ENCODE results near the gene ATF6. TPM values are rescaled to one million over a fixed set of nuclear protein-coding genes. Genes with fewer than 3 reads are reported as not detected.

ATF6 gene
- total and polyA plus RNA-seq, 2 of the 8 experiments (the other 6 are each of a cell fraction or from before 2014, with no cell fraction given), result 4.6 to 10.0 TPM

DNA sequence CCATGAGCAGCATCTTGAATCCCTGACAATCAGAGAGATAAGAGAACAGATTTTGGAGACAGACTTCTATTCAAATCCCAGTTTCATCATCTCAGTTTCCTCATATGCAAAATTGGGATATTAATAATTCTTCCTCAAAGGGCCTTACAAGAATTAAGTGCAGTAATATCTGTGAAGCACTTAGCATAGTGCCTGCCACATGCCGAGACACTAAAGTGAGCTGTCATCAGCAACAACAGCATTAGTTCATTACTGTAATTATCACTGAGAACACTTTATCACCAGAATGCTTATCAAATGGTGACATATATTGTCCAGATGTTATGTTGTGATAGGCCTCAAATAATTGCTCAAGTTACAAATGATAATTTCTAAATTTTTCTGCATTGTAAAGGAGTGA is 45.7 kb upstream of the ATF6 start:
- Histone ChIP-seq H2BK20ac (ENCODE audit: low read length) (no peak overlapping the region), H3K9me3 (ENCODE audit: insufficient read depth in 2 of 2, low read depth in 1 of 2, low read length in 1 of 2) (no peaks in the 10 kb centered on the region), H3K56ac (replicated peaks; ENCODE audit: insufficient read length, low read depth, low read length) (no peak overlapping the region), H2BK120ac (replicated peaks; ENCODE audit: low read depth, low read length) (no peak overlapping the region), H3K9ac (replicated peaks in 1 of 4; ENCODE audit: extremely low read depth in 1 of 4, low read depth in 3 of 4, low read length in 3 of 4) (no peak overlapping the region), H3K4me1 (replicated peaks in 1 of 4; ENCODE audit: control insufficient read depth in 3 of 4, insufficient read depth in 4 of 4, low read length in 3 of 4) (no peaks in the 10 kb centered on the region; a peak in 1 of 7 replicates), H3K79me1 (ENCODE audit: low read depth, low read length) (no peaks in the 10 kb centered on the region), H3K4me2 (ENCODE audit: insufficient read depth in 1 of 2, low read depth in 2 of 2, low read length in 2 of 2) (no peak overlapping the region), H4K8ac (ENCODE audit: extremely low read depth, insufficient read depth, low read length) (no peak overlapping the region), H2BK15ac (ENCODE audit: low read length) (no peak overlapping the region), H4K5ac (ENCODE audit: insufficient read length, low read depth, low read length) (no peak overlapping the region), H2AFZ (ENCODE audit: low read length) (no peak overlapping the region), H3K36me3 (ENCODE audit: control insufficient read depth in 2 of 4, insufficient read depth in 4 of 4, low read length in 3 of 4) (no peaks in the 10 kb centered on the region), H3K79me2 (ENCODE audit: control insufficient read depth in 1 of 2, insufficient read depth in 2 of 2, low read length in 2 of 2) (no peaks in the 10 kb centered on the region), H4K91ac (replicated peaks; ENCODE audit: insufficient read length, low read length) (no peak overlapping the region), H3K27ac (ENCODE audit: low read depth, low read length) (no peak overlapping the region), H4K20me1 (replicated peaks in 1 of 2; ENCODE audit: control insufficient read depth in 1 of 2, insufficient read depth in 2 of 2, low read length in 2 of 2) (no peaks in the 10 kb centered on the region), H2BK5ac (ENCODE audit: low read depth, low read length) (no peak overlapping the region), H3K23ac (ENCODE audit: insufficient read length) (no peak overlapping the region), H3K27me3 (replicated peaks in 1 of 4; ENCODE audit: control insufficient read depth in 3 of 4, extremely low read depth in 1 of 4, insufficient read depth in 3 of 4, low read length in 3 of 4) (peaks cover 7 to 11% (median 9%) of the 10 kb centered on the region in 4 experiments), H2AK5ac (ENCODE audit: low read depth, low read length) (no peak overlapping the region), H3K23me2 (ENCODE audit: low read depth, low read length) (no peaks in the 10 kb centered on the region; the same call in 1 of the 2 replicates), H3K4ac (replicated peaks; ENCODE audit: insufficient read length, low read depth, low read length) (no peak overlapping the region), H3K14ac (ENCODE audit: insufficient read length) (no peak overlapping the region), H3K18ac (ENCODE audit: extremely low read depth, low read length) (no peak overlapping the region), H3K4me3 (ENCODE audit: extremely low read depth in 1 of 4, insufficient read depth in 2 of 4, low read depth in 3 of 4, low read length in 4 of 4) (no peak overlapping the region), H2BK12ac (ENCODE audit: low read depth, low read length) (no peak overlapping the region)
- DNase-seq (ENCODE audit: low read depth in 1 of 2, low spot score in 2 of 2) (no peak), FAIRE-seq (no peak)
- ChIA-PET CTCF (ENCODE audit: partially characterized antibody) (no interaction called here), POLR2A (ENCODE audit: partially characterized antibody) (no interaction called here)
- WGBS, 2 experiments (ENCODE audit: extremely low coverage in 1 of 2, insufficient coverage in 1 of 2, insufficient read length in 1 of 2, insufficient replicate concordance in 2 of 2, low coverage in 1 of 2, low lambda C conversion rate in 2 of 2, missing lambda C conversion rate in 1 of 2), result 96% methylated on average over 1 of the region's 1 CpG; no CpG with 5 or more reads in 1 of the 2 experiments
- no peak for TF ChIP-seq GTF2F1 (IDR thresholded peaks at IDR 0.05; ENCODE audit: borderline replicate concordance, low read depth, low read length)
- no peak for TF ChIP-seq BACH1 (IDR thresholded peaks at IDR 0.05; ENCODE audit: low read length)
- TF ChIP-seq KDM5A (IDR thresholded peaks at IDR 0.05; ENCODE audit: low read length), result no peak
- no peak for TF ChIP-seq NANOG (IDR thresholded peaks at IDR 0.05; ENCODE audit: insufficient read depth, low read depth, low read length, poor library complexity, severe bottlenecking)
- TF ChIP-seq CTBP2 (IDR thresholded peaks at IDR 0.05; ENCODE audit: borderline replicate concordance, insufficient read depth, insufficient read length, low read length), result no peak
- TF ChIP-seq TCF12 (IDR thresholded peaks at IDR 0.05; ENCODE audit: low read depth, low read length), result no peak
- no peak for TF ChIP-seq EP300 (IDR thresholded peaks at IDR 0.05; ENCODE audit: borderline replicate concordance in 1 of 2, low read depth in 2 of 2, low read length in 2 of 2)
- no peak for TF ChIP-seq EGR1 (IDR thresholded peaks at IDR 0.05; ENCODE audit: borderline replicate concordance, low read depth, low read length)
- TF ChIP-seq SIN3A (conservative IDR thresholded peaks at IDR 0.05 in 1 of 2, IDR thresholded peaks at IDR 0.05 in 1 of 2; ENCODE audit: low read depth in 1 of 2, low read length in 2 of 2), result no peak

Measured in H1 (cell line).